SK-N-SH treated with all-trans-retinoic acid at 6 μM for 48 hours (cell line): ENCODE results near the gene CFAP57.

Experiments
- ZC3H10 ChIP-seq: fragments of 250-450 bp; sonication (Bioruptor Pico); IDR thresholded peaks from 2 replicates; pipeline ENCODE4 v1.5.1; 2021; ENCODE audit warnings: mild to moderate bottlenecking, moderate library complexity
- ZFP3 ChIP-seq: fragments of 250-450 bp; sonication (Bioruptor Pico); IDR thresholded peaks from 2 replicates; pipeline ENCODE4 v1.5.0; 2020; ENCODE audit warnings: mild to moderate bottlenecking, moderate library complexity
- ZFP30 ChIP-seq: fragments of 450-650 bp; formaldehyde crosslinking; IDR thresholded peaks from 2 replicates; pipeline ENCODE4 v1.5.0; 2022; ENCODE audit warnings: mild to moderate bottlenecking, moderate library complexity

- TF ChIP-seq ZC3H10 (CRISPR knock-in tag), result no peak
- no peak for TF ChIP-seq ZFP30
- no peak for TF ChIP-seq ZFP3 (CRISPR knock-in tag)
Observed at GRCh38 chr1:43156026-43156425, 16.1 kb upstream of the CFAP57 start.
